D721Med (cell line): ENCODE data around the gene KRT74.

Experiments
- DNase-seq: peaks from one replicate; pipeline ENCODE4 v3.0.0; 2011; ENCODE audit warnings: low spot score; ENCODE audit not compliant: insufficient read length
- FAIRE-seq: peaks from 2 replicates; lab custom pipeline; 2011; peaks lifted over from hg19 to GRCh38; lab: Jason Lieb, UNC
- TF ChIP-seq, protein P1 (sequence below): IDR thresholded peaks from 2 replicates; pipeline ENCODE4 v1.5.1; 2012; ENCODE audit warnings: mild to moderate bottlenecking, control low read depth; ENCODE audit not compliant: insufficient read depth; ENCODE audit errors: missing control alignments

Gene KRT74

DNA sequence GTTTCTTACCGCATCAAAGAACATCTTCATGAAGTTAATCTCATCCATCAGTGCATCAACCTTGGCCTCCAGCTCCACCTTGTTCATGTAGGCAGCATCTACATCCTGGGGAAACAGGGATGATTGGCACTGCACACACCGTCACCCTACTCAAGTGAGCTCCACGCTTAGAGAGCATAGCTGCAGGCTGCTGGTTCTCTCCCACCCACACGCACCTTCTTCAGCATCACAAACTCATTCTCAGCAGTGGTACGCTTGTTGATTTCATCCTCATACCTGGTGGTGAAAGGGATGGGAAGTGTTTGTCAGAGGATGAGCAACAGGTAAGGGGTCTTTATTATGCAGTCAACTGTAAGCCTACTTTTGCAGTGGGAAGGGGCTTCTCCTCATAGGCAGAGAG lies 55.8 kb downstream of the KRT74 start:
- DNase-seq (no peak), FAIRE-seq (no peak)
- TF ChIP-seq, protein P1, sequence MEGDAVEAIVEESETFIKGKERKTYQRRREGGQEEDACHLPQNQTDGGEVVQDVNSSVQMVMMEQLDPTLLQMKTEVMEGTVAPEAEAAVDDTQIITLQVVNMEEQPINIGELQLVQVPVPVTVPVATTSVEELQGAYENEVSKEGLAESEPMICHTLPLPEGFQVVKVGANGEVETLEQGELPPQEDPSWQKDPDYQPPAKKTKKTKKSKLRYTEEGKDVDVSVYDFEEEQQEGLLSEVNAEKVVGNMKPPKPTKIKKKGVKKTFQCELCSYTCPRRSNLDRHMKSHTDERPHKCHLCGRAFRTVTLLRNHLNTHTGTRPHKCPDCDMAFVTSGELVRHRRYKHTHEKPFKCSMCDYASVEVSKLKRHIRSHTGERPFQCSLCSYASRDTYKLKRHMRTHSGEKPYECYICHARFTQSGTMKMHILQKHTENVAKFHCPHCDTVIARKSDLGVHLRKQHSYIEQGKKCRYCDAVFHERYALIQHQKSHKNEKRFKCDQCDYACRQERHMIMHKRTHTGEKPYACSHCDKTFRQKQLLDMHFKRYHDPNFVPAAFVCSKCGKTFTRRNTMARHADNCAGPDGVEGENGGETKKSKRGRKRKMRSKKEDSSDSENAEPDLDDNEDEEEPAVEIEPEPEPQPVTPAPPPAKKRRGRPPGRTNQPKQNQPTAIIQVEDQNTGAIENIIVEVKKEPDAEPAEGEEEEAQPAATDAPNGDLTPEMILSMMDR: no peak

DNA sequence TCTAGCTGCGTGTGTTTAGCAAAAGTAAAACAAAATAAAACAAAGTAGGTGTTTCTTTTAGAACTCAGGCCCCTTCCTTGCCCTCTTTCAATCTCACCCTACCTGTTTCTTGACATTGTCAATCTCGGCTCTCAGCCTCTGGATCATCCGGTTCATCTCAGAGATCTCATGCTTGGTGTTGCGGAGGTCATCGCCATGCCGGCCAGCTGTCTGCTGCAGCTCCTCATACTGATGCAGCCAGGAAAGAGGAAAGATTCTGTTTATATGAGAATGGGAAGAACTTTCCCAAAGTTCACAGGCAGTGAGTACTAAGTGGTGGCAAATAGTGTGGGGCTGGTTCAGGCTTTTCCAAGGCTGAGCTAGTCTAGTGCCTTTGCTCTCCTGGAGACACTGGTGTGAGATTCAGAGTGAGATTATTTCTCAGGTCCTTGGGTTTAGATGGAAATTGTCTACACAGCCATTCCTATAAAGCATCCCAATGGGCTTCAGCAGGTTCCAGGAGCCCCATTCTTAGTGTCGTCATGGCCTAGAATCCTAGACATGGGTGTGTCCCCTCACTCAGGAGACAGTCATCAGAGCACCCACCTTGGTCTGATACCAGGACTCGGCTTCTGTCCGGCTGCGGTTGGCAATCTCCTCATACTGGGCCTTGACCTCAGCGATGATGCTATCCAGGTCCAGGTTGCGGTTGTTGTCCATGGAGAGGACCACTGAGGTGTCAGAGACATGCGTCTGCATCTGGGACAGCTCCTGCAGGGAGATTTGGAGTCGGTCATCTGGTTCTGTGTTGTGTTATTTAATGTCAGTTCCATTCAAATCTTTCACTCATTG lies 56.4 kb downstream of the KRT74 start:
- no peak for FAIRE-seq
- TF ChIP-seq, protein P1: no peak
- DNase-seq: no peak

DNA sequence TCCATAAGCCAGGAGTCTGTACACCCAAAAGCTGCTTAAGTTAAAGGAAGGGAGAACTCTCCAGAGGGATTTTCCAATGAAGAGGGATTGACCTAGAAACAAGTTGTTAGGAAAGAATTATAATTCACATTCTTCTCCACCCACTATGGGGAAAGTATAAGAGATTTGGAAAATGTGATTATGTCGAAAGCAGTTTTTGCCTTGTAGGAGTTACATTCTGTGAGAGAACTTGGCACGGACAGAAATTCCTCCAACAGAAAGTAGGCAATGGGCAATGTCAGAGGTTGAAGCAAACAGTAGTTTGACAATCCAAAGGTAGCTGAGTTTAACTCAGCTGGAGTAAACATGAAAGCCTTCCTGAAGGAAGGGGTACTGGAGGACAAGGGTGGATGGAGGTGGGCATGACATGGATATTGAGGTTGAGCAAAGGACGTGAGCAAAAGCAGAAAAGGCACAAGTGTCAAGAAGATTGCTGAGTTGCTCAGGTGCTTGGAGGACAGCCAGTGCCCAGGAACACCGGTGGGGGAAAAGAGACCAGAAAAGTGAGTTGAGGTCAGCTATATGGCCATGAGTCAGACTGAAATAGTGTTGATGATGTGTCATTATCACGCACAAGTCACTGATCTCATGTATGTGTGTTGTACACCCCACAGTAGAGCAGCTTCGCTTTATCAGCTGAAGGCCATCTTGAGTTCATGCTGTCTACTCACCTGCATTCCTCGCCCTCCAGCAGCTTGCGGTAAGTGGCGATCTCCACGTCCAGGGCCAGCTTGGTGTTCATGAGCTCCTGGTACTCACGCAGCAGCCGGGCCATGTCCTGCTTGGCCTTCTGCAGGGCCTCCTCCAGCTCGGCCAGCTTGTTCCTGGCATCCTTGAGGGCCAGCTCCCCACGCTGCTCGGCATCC lies 57.5 kb downstream of the KRT74 start:
- DNase-seq: no peak
- TF ChIP-seq, protein P1: no peak
- FAIRE-seq: no peak
